Activated gamma-delta T cell treated with Interleukin-2 at 50 U/mL for 16 hours (primary cell): ENCODE data around the gene RBM44.
"Not testable (repeated sequence)": the region's sequence is repeated elsewhere in the genome, so short reads cannot be mapped to it uniquely, and the experiment has no call there.

ENCODE experiments used
- DNase-seq: peaks from one replicate; pipeline ENCODE4 v3.0.0-alpha.2; 2020

Gene RBM44, protein sequence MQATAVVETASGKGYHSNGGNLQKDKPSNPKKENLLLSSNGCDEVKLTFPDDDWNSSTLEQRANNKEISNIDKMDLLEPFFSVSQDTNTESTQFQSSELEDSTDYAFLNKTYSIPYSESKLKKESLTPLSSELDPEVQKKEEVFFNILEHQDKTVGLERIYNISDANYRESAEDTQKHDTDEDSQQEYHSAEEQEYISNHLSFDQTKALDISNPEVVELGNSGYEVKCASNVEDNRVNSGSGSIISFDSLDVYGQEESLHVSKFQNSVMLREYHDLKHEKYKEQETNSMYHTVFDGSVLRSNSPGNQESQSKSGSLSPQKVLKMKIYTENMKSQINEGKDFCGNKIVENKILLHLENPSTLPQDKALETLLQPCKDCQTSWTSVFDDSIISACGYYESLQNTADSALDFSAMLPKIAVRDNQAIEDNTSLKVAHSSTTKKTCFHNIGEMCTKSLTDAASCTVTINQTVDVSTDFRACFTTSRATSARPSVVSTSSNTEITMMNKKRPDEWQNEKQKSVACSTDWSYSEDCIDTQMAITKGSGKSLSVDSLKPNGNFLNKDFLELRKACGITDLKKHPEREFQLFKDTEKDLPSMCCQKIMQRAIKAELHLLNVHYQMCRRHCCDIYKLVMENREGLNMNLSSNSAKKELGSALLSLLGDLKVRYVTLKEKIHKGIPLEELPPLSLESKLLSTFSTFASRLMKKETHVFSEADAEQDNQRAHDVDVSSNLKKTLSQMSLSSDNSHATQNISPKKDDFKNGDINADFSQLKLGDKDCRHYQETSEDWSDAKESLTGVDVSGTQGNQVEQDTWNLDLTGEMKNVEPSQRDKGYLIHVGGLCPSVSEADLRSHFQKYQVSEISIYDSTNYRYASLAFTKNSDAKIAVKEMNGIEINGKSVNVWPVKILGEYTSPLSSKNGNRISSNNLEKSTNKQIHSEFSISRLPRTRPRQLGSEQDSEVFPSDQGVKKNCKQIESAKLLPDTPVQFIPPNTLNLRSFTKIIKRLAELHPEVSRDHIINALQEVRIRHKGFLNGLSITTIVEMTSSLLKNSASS

DNA sequence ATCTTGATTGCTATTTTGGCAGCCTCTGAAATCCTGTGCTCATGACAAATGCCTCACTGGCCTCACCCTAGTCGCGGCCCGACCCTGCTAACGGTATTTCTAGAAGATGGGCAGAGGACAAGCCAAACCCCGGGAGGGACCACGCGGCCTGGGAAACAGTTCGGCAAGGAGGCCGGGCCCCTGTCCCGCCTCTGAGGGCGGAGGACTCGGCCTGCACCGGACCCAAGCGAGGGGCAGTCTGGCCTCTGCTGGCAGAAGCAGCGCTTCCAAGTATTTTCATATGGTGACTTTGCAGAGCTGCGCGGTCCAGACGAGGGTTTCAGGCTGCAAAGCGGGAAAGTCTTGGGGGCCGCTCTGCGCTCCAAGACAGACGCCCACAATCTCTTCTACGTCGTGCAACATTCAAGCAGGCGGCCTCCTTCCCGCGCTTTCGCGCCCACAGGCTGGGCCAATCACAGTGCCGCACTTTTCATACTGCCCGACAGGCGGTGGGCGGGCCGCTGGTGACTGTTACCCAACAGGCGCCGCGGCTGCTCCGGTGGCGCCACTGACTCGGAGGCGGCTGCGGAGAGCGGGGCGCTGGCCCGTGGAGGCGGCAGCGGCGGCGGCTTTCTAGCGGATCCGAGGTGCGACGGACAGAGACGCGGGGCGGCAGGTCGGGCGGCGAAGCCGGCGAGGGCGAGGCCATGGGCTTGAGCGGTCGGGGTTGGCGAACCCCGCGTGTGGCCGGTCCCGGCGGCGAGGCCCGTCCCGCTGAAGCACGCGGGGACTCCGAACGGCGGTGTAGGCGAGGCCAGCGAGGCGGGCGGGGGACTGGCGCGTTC, at the start of gene RBM44:
TSS of gene RBM44 (plus strand) at position 544 of the 824 bp plus-strand sequence. CDS start 14,831 bp downstream, outside the sequence.
- DNase-seq = no peak

DNA sequence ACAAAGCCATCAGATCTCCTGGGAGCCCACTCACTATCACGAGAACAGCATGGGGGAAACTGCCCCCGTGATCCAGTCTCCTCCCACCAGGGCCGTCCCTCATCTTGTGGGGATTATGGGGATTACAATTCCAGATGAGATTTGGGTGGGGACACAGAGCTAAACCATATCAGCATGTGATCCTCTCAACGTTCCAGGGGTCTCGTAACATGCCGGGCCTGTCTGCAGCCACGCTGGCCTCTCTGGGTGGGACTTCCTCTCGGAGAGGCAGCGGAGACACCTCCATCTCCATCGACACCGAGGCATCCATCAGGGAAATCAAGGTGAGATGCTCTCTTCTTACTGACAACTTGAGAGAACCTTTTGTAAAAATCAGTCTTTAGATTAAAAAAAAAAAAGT, 49.6 kb upstream of the RBM44 start:
- DNase-seq = no peak

DNA sequence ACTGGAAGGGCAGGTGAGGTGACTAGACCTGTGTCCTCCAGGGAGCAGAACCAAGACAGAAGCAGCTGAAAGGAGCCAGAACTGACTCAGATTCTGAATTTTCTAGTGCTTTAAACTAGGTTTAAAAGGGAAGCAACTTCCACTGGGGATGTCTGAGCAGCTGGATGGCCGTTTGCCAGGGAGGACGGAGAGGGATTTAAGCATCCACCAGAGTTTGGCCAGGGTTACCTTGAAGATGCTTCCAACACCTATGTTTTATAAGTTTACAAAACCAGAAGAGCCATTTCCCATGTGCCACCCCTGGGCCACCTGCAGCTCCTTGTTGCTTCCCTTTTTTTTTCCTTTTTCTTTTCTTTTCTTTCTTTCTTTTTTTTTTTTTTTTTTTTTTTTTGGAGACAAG, 48.6 kb upstream of the RBM44 start:
- DNase-seq = no peak

DNA sequence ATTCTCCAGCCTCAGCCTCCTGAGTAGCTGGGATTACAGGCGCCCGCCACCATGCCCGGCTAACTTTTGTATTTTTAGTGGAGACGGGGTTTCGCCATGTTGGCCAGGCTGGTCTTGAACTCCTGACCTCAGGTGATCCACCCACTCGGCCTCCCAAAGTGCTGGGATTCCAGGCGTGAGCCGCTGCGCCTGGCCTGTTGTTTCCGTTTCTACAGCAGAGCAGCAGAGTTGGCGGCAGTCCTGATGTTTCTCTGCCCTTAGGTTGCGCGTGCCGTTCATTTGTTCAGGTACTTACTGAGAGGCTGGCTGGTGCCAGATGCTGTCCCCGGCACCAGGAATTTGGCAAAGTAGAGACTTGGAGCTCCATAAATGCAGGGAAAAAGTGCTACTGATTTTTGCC, 48.1 kb upstream of the RBM44 start:
- DNase-seq = not testable (repeated sequence)

DNA sequence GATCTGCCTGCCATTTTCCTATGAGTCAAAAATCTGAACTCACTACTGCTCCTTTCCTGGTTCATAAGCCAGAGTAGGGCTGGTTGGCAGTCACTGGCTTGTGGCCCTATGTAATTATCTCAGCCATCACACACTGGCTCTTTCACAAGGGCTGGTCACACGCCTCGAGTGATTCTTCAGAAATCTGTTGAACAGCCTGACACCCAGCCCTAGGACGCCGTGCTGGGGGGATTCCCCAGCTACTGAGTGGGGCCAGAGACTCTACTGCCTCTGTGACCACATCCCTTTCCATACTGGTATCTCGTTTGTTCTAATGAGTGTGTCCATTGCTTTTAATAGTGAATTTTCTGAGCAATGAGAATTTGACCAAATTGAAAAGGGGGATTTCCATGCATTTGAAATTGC, 45.8 kb upstream of the RBM44 start:
- no peak for DNase-seq

DNA sequence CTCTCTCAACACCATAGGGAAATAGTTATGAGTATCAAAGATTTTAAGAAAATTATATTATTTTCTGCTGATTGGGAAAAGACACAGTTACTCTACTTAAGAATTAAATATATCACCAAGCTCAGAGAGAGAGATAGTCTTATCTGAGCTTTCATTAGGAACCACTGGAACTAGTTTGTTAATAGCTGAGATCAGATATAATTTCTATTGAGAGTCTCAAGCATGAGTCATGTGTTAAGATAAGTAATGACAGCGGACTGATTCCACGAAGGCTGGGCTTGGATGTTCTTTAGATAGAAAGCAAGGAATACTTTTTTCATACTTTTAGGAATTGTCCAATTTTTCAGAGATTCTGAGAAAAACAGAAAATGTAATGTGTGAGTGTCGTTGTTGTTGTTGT, 44.4 kb upstream of the RBM44 start:
- DNase-seq = no peak

DNA sequence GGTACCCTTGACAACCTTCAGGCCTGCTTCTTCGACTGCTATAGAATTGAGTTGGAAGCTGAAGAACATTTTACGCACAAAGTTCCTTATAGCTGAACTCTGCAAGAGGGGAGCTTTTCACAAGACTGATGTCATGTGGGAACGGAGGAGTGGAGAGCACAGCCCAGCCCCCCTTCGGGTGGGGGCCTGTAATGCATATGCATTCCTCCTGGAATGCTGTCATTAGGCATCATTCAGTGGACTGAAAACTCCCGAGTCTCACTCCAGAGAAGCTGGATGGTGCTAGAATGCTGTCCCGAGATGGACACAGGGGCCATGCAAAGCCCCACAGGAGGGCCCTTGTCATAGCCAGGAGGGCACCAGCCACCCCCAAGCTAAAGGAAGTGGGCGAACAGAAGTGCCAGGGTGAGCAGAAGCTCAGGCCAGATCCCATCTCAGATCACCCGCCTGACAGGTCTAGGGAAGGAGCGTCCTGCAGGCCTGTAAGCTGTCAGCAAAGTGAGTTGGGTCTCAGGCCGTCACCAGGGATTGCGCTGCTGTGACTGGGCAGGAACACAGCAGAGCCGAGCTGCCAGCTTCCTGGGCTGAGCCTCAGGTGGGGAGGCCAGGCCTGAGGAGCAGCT, 43.8 kb upstream of the RBM44 start:
- DNase-seq = no peak

DNA sequence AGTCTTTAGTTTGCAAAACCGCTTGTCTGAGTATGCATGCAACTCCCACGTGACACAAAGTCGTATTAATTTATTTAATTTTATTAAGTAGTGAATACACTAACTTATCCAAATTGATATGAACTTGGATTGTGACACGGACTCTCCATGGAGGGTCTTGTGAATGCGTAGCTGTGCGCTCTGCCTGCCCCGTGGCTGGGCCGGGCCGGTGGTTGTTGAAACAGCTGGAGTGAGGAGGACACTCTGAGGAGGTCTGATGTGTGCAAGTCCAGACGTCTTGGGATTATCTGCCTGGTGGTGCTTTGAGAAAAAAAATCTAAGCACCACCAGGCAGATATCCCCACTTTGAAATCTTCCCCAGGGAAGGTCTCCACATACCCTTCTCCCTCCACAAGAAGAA, 41.0 kb upstream of the RBM44 start:
- DNase-seq = no peak

DNA sequence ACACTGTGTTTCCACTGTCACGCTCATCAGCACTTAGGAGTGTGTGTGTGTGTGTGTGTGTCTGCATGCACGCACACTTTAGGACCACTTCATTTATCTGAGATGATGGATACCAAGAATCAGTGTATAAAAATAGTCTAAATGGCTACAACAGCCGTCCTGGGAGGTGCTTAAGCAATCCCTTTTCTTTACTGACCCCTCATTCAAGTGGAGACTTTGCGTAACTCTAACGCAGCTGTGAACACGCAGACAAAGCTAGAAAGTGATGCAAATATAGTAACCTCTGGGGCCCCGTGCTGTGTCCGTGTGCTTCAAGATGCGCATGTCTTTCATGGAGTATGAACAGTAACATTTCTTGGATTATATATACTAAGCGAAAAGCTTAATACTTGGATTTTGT, 40.4 kb upstream of the RBM44 start:
- no peak for DNase-seq

DNA sequence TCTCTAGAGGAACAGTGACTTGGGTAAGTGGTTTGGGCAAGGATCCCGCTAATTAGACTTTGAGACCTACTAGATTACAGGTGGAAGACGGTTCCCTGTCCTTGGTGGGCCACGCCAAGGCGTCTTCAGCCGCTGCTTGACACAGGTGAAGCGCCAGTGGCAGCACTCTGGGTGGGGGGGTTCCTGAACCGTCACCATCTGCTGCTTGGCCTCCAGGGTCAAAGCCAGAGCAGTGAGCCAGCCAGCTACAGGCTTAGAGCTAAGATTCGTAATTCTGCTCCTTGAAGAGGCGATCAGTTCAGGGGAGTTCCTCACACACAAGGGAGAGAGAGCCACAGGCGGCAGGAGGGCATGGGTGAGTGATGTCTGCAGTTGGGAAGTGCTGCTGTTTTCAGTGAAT, 39.4 kb upstream of the RBM44 start:
- no peak for DNase-seq

DNA sequence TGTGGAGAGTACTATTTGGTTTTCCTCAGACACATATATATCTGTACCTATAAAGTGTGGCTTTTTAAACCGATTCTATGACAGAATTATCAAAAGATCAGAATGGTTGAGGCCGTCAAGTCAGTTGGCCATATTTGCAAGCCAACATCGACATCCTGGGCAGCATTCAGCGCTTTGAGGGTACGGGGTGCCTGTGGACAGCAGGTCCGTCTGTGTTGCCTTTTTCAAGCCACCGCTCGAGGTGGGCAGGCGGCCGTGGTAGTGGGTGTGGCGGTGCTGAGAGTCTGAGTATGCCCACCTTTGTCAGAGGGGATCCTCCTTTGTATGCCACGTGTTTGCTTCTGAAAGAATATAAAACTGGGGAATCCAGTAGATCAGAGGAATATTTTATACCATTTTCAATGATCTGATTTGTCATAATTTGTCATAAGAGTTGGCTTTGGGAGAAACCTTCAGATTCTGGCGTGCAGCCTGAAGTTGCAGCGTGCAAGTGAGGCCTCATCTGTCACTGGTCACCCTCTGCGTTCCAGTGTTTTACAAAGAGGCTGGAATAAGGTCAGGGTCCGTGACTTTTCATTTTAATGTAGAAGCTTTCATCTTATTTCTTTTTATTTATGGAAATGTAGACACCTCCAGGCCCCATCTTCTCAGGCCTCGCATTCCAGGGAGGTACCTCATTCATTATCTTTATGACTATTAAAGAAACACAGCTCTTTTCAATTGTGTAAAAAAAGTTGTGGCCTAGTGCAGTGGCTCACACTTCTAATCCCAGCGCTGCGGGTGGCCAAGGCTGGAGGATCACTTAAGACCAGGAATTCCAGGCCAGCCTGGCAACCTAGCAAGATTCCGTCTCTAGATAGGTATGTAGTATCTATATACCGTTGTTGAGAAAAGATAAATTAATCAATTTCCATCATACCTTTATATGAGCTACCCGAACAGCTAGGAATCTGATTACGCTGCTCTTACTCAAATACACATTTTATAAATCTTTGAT, 37.8 kb upstream of the RBM44 start:
- DNase-seq = no peak

DNA sequence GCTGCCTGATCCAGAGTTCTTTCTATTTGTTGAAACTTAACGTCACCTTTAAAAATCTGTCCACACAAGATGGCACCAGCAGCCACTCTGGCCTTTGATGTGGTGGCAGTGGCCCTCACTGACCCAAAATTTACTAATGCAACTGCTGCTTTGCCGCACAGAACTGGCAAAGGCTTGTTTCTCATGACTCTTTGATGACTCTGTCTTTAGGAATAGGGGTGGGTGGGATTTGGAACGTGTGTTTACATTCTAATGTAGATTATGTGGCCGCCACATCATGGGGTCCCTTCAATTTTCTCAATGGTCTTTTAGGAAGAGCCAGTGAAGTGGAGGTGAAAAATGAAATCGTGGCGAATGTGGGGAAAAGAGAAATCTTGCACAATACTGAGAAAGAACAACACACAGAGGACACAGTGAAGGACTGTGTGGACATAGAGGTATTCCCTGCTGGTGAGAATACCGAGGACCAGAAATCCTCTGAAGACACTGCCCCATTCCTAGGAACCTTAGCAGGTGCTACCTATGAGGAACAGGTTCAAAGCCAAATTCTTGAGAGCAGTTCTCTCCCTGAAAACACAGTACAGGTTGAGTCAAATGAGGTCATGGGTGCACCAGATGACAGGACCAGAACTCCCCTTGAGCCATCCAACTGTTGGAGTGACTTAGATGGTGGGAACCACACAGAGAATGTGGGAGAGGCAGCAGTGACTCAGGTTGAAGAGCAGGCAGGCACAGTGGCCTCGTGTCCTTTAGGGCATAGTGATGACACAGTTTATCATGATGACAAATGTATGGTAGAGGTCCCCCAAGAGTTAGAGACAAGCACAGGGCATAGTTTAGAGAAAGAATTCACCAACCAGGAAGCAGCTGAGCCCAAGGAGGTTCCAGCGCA, 36.0 kb upstream of the RBM44 start:
- DNase-seq = not testable (repeated sequence)

DNA sequence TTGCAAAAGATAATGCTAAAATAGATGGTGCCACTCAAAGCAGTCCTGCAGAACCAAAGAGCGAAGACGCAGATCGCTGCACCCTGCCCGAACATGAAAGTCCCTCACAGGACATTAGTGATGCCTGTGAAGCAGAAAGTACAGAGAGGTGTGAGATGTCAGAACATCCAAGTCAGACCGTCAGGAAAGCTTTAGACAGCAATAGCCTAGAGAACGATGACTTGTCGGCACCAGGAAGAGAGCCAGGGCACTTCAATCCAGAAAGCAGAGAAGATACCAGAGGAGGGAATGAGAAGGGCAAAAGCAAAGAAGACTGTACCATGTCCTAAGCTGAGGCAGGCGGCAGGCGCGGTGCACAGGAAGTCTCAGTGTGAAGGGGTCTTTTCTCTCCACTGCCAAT, 34.8 kb upstream of the RBM44 start:
- no peak for DNase-seq

DNA sequence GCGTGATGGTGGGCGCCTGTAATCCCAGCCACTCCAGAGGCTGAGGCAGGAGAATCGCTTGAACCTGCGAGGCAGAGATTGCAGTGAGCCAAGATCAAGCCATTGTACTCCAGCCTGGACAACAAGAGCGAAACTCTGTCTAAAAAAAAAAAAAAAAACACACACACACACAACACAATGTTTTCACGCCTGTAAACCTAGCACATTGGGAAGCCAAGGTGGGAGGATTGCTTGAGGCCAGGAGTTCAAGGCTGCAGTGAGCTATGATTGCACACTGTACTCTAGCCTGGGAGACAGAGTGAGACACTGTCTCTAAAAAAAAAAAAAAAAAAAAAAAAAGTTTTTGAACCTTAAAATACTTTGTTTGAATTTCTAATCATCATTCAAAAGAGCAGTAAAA, 33.5 kb upstream of the RBM44 start:
- DNase-seq = not testable (repeated sequence)

DNA sequence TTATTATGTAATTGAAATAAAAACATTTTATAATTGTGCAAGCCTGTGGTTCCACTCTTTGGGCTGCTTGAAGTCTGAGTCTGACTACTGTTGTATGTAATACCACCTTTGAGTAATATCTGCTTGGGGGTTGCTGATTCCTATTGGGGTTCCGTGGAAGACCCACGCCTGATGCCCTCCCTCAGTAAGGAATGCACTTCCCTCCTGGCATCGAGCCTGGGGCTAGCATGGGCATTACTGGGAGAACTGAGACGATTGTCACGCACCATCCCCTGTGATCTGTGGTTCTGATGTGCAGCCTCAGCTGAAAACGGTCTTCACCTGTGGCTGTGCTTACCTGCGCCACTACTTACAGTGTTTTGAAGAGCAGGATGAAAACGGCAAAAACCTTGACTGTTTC, 32.7 kb upstream of the RBM44 start:
- no peak for DNase-seq

DNA sequence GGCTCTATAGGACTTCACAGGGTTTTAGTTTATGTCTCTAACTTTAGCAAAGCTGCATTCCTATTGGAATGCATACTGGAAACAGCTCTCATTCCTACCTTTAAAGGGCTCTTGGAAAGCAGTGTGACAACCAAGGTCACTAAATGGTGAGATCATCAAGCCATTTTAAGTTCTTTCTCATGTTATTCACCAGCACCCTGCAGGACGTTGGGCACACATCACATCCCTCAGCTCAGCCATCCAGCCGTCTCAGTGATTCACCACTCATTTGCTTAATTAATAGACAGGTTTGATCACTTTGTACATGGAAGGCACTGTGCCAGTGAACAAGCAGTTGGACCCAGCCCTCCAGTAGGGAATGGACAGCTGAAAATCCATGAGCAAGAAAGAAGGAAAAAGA, 32.2 kb upstream of the RBM44 start:
- DNase-seq = no peak

DNA sequence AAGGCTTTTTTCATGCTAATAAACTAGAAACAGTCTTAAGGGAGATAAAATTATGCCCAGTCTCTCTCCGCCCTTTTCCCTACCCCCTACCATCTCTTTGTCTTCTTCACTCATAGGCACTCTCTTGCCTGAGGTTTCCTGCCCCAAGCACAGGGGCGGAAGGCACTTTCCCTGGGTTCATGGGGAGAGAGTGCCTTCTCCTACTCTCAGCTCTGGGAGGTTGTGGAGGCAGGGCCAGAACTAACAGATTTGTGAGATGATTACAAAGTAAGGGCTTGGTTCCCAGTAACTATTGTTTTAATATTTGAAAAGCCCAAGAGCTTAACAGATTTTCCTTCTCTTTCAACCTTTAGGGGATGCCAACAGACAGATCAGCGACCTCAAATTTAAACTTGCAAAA, 26.1 kb upstream of the RBM44 start:
- no peak for DNase-seq

DNA sequence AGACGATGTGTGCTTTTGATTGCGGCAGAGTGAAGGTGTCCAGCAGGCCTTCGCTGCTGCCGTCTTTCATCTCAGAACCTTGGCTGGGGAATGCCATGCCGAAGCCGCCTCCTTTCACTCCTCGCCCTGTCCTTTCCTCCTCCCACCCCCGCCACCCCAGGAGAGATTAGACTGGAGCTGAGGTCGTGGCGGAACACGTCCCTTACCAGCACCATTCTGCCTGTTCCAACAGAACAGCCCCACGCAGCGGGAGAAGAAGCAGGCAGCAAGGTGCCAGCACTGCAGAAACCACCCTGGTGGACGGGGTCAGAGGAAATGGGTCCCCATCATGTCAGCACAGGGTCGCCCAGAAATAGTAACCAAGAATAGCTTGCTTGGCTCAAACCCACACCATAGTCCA, 24.8 kb upstream of the RBM44 start:
- DNase-seq = no peak

DNA sequence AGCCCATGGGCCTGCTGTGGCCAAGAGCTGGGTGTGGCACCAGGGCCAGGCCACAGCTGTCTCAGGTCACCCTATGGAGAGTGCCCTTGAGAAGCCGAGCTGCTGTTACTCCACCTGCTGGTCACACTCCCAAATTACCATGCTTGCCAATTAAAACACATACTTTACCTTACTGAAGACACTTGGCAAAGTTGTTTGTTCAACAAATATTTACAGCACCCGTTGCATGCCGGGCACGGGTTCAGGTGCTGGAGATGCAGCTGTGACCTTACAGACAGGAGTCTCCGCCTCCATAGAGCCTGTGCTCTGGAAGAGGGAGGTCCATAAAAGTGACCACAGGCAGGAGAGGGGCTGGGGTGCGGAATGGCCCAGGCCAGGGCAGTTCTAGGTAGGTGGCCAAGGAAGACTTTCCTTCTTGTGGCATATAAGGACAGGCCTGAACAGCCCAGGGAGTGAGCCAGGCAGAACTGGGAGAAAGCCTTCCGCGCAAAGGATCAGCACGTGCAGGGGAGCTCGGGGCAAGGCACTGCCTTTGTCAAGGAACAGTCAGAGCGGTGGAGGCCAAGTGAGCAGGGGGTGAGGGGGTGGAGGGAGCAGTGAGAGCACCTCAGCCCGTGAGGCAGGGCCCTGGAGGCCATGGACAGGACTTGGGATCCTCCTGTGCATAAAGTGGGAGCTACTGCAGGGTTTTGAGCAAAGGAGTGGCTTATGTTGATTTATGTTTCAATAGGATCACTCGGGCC, 23.6 kb upstream of the RBM44 start:
- peak; percentile 28 for DNase-seq
